ENCODE results near the gene SCAMP5.

- no peak for TF ChIP-seq CTCF (conservative IDR thresholded peaks at IDR 0.05)
- no peak for TF ChIP-seq ZFX (IDR thresholded peaks at IDR 0.05)
These were observed 5.9 kb downstream of the SCAMP5 start for GRCh38 chr15:75001310-75001709.

All from C4-2B (cell line).